NCI-H187 (cell line): ENCODE measurements around the gene DLX2.

ENCODE experiments used
- DNase-seq, 2 experiments: peaks; one replicate each; lab custom pipeline; 2025; lab: John Stamatoyannopoulos, UW

Gene DLX2

DNA sequence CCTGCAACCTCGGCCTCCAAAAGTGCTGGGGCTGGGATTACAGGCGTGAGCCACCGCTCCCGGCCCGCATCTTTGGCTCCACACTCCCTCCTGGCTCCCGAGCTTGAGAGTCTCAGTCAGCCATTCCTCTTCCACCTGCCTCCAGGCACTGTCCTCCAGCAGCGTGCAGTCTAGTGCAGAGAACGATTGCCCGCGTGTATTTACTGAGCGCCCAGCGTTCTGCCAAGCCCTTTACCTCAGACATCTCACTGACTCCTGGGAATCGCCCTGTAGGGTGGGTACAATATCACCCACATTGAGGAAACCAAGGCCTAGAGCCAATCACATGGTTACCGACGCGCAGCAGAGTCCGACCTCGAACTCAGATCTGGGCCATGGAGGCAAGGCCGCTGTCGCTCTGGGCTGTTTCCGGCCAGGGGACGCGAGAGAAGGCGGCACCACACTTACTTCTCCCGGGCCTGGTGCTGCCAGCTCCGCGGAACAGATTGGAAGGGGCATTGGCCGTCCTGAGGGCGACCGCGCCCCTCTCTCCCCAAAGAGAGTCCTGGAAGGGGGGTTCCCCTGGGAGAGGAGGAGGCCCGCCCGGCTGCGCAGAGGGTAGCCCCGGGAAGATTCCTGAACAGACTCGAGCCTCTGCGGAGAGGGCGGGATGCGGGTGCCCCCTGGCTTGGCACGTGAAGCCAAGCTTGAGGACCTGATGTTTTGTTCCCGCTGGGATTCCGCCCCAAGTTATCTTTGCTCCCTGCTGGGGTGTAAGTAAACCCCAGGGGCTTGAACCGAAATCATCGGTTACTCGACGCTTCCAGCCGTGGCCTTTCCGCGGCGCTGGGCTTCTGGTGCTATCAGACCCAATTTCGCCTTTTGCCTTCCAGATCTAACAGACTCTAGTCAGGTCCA lies 5.2 kb upstream of the DLX2 start:
- DNase-seq = no peak

DNA sequence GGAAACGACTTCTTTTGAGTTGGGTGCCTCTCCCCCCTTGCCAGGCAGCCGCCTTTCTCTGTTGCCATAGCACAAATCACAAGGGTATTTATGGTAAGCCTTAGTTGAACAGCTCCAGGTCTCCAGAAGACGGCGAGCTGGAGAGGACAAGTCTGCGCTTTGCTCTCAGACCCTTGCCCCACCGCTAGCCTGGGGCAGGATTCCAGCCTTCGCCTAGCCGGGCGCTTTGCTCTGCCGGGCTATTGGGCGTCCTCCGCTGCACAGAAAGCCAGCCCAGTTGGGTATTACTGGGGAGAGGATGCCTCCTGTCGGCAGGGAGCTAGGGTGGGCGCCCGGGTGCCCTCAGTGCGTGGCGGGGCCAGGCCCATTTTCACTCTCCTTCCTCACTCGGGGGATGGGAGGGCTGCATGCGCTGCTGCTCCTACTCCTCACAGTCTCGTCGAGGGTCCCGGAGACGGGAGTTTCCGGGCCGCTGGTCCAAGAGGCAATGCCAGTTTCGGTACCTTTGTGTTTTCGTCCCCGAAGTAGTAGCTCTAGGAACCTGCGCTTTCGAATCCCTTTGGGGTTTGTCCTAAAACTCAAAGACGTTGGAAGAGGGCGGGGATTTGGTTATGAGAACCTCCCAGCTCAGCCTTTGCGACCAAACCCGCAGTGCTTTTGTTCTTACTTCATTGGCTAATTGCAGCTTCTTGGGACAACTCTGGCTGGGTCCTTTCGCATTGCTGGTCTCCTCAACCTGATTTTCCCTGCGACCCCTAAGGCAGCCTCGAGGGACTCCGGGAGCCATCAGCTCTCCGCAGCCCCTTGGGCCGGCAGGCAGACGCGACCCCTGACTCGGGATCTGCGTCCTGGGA lies 3.6 kb upstream of the DLX2 start:
- no peak for DNase-seq

DNA sequence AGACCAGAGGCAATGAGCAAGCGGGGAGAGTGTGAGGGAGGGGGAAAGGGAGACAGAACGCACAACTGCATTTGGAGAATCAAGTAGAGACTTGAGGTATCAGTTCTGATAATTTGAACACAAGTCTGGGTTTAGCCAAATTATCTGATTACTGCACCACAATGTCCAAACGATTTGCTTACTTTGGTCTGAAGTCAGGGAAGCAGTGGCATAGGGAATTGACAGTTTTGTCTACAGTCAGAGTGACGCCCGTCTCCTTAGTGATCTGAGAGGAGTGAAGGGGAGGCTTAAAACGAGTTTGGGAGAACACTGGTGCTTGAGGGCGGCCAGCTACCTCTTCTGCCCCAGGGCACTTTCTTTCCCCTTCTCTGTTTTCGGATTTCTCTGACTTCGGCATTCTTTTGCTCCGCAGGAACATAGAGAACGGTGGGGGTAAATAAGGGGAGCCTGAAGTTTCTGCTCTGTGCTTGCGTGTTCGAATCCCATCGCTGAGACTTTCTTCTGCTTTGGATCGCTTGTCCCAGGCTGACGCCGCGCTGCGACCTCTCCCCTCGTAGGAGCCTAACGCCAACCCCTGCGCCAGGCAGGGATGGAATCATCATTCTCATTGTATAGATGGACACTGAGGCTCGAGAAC lies 2.9 kb upstream of the DLX2 start:
- no peak for DNase-seq

DNA sequence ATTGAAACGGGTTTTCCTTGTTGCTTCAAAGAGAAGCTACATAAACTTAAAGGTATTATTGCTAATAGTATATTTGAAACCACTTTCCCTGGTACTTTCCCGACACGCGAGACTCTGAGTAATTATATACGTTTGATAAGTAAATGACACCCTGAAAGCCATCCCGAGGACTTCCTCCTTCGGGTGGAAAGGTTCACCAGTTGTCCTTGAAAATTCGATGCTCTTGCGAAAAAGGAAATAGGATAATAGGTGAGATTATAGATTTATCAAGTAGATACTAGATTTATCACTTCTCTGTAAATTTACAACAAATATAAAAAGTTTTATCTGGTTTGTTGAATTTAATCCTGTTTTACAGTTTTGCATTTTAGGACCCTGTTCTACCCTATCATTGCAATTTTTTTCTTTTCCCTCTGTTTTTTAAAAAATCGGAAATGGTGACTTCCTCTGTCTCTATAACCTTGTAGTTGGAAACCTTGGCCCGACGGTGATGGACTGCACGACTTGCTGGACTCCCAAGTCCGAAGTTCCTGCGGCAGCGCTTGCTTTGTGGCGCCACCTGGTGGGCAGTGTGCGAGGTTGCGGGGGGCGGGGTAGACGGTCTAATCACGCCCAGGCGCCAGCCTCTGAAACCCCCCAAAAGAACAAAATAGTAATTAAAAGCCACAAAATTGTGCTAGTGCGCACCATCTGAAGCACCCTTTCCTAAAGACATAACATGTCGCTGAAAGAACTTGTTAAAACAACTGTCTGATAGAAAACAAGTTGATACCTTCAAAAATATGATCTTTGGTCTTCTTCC lies 972 bp upstream of the DLX2 start:
- peak; percentile 17 to 52 for DNase-seq

DNA sequence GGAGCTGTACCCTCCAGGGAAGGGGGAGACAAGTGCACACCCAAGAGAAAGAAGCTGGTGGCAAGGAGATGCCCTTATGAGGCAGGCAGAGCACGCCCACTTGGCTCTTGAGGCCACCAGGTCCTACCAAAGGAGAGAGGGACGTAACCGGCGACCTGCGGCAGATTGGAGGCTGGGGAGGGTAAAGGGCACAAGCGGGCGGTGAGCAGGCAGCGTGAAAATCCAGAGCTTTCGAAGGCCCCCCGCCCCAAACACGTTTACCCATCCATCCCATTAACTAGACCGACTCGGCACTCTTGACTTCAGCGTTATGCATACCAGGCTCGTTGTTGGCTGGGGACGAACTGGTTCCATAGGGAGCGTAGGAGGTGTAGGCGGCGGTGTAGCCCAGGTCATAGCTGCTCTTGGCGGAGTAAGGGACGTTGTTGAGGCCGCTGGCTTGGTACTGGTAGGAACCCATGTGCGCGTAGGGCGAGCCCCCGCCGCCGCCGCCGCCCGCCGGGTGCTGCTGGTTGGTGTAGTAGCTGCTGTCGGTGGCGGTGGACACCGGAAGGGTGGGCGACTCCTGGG lies 794 bp downstream of the DLX2 start:
- no peak for DNase-seq

DNA sequence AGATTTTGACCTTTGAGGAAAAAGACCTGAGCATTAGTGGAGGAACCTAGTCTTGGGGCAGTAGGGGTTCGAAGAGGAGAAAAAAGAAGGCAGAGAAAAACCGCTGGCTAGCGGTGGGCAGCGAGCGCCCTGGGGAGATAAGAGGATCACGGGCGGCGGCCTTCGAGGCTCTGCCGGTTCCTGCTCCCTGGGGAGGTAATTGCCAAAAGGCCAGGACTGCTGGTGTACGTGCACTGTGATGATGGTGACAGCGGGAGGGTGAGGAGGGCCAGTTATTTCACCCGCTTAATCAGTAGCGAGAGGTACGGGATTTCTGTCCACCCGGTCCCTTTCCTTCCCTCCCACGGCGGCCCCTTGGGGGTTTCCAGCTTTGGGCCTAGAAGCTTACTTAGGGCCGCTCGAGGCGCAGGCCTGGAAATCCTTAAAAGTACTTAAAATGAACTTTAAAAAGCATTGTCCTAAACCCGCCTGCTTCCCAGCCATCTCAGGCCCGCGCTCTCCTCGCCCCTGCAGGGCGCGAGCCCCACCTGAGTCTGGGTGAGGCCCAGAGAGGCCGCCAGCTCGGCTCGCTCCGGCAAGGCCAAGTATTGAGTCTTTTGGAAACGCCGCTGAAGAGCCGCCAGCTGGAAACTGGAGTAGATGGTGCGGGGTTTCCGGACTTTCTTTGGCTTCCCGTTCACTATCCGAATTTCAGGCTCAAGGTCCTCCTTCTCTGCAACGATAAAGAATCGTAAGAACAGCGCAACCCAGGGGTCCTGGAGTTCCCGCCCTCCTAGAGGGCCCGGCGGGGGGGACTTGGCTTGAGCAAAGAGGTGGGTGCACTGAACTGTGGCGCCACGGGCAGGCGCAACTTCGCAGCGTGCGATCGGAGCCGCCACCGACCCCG lies 1.5 kb downstream of the DLX2 start:
- DNase-seq = no peak

DNA sequence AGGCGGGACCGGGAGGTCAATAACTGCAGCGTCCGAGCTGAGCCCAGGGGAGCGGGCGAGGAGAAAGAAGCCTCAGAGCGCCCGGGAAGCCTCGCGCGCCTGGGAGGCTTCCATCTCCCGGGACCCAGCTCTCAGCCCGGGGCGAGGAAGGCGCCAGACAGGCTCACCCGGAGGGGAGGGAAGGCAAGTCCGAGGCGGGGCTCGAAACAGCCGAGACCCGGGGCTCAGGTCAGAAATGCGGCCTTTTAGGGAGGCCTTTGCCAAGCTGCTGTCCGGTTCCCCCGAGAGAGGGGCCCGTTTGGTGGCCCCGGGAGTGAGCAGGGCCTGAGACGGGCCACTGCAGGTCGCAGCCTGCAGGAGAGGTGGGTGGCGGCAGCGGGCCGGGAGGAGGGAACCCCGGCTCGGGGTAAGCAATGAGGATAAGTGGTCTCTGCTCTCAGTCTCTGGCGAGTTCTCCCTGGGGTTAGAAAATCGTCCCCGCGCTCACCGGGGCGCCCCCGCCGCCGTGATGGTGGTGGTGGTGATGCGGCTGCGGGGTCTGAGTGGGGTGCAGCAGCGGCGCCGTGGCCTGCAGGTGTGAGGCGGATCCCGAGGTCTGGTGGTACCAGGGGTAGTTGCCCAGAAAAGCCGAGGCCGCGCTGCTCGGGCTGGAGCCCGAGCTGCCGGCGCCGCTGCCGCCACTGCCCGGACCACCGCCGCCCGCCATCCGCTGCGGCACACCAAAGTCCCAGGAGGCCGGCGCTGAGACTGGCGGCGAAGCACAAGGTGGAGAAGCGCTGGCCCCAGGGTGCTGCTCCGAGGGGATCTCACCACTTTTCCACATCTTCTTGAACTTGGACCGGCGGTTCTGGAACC lies 2.4 kb downstream of the DLX2 start:
- DNase-seq = no peak

DNA sequence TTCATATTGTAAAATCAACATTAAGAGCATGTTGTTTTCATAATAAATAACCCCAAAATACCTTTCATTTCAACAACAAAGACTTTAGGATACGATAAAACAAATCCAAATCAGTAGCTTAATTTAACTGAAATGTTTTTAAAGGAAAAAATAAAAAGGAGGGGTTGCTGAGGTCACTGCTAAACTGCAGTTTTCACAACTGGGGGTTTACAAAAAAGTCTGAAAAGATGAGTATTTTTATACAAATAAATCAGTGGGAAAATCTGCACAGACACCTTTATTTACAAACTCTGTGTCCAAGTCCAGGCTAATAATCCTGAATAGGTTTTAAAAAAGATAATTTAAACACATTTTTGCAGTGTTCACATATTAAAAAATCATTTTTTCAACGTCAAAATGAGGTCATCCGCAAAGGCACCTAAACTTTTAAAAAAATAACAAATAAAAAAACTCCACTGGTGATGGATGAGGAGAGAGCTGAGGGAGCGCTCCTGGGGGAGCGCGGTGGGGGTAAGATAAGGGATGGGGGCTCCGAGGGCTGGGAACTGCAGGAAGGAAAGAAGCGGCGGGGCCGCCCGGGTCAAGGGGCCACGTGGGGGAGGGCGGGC lies 3.1 kb downstream of the DLX2 start:
- no peak for DNase-seq

DNA sequence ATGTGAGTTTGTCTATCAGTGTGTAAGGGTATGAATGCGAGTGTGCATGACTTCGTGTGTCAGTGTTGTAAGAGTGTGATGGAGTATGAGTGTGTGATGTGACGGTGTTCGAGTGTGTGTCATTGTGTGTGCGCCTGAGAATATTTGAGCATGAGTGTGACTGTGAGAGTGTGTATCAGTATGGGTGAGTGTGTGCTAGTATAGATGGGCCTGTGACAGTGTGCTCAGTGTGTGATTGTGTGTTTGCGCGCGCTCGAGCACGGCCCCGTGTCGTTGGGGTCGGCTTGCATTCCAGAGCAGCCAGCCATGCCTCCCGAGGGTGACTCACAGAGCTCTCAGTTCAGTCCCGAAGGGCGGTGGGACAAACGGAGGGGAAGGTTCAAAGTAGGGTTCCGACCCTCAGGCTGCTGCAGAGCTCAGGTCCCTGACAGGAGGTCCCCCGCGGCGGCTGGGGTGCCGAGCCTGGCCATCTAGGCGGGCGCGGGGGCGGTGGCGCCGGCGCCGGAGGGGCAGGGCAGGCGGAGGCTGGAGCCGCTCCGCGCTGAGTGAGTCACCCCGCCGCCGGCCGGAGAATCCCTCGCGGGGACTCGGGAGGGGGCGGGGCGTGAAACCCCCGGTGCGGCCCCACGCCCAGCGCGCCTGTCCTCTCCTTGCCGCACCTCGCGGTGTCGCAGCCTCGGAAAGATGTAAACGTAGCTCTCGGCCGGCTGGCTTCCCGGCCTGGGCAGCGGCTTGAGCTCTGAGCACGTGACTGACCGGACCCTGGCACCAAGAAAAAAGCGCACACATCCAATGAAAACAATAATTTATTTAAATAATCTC lies 3.8 kb downstream of the DLX2 start:
- DNase-seq = no peak

DNA sequence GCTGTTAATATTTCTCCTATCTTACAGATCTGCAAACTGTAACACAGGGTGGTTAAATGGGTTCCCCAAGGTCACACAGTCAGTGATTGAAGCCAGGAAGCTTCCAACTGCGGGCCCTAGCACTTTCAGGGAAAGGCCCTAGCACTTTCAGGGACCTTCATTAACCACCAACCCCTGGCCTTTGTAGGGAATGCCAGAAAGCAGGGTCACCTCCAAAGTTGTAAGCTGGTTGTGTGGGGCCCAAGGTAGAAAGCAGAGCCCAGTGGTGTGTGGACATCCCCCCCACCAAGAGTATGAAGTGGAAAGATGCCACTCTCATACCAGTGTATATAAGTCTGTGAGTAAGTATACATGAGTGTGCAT lies 4.4 kb downstream of the DLX2 start:
- DNase-seq = no peak

DNA sequence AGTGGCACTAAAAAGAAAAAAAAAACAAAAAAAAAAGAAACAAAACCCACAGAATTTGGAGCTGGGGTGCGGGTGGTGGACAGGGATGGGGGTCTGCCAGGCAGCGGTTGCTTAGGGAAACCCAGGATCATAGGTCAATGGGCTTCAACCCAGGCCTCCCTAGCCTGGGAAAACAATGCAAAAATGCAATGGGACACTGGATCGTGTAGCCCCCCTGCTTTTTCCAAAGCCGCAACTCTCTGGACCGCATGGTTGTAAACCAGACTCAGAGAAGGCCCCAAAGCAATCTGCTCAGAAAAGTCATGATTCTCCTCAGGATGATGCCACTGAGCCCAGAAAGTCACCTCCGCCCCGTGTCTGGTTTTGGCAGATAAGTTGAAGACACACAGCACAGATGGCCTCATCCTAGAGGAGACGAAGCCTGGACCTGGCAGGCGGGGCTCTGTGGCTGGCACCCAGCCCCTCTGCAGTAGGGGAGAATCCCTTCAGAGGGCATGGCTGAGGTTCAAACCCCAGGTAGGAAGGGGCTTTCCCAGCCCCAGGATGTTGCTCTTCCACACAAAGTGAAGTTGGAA lies 5.1 kb downstream of the DLX2 start:
- no peak for DNase-seq

DNA sequence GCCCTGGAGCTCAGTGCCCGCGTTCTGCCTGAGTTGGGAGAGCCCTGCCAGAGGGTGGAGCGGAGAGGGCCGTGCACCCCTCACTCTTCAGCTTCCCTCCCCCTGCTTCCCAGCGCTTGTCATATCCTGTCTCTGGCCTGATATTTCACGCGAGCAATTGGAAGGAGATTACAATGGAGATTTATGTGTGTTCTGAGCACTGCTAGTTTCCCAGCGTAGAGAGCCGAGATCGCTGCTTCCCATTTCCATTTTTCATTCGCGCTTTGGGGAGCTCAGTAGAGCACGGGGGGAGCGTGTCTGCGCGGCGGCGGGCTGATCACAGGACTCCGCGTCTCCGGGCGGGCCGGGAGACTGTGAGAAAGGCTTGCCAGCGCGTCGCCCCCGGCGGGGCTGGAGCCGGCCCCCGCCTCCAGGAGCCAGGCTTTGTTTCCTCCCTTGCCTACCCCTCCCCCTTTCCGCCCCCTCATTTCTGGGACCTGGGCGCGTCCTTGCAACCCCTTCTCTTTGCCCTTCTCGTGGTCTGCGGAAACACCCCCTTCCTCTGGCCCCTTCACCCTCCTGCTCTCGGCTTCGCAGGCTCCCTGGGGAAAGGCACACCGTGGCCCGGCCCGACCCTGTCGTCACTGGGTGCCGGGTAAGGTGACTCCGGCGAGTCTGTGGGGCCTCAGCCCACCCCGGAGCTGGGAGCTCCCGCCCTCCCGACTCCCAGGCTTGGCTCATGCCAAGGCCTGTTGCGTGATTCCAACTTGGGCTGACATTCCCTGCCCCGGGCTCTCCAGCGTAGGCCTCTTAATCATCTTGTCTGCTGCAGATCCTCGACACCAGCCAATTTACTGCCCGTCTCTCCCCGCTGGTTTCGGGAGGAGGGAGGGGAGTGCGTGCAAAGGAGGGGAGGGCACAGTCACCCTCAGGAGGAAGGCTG lies 5.8 kb downstream of the DLX2 start:
- no peak for DNase-seq

DNA sequence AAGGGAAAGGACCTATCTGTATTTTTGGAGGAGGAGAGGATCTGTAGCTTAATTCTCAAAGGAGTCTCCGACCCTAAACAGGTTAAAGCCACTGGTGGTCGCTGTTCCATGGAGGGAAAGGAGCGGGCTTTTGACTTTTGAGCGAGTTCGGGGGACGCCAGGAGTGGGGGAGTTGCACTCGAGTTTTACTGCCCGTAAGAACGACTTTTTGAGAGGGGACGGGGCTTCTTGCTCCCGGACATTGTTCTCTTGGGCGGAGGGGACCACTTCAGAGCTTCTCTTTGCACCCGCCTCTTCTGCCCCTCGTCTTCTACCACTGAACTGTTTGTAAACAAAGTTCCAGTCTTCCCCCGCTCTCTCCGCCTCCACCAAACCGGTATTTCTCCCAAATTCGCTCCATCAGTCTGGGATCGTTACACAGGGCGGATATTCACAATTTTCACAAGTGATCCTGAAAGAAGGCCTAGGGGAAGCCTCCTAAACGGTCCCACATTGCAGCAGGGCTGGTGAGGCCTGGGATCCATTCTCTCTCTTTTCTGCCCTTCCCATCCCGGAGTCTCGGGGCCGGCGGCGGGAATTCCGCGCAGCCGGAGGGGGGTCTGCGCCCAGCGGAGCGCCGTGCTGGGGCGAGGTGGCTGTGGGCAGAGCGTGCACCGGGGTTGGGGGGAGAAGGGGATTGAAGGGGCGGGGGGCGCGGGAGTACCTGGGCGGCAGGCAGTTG lies 6.6 kb downstream of the DLX2 start:
- DNase-seq = no peak

DNA sequence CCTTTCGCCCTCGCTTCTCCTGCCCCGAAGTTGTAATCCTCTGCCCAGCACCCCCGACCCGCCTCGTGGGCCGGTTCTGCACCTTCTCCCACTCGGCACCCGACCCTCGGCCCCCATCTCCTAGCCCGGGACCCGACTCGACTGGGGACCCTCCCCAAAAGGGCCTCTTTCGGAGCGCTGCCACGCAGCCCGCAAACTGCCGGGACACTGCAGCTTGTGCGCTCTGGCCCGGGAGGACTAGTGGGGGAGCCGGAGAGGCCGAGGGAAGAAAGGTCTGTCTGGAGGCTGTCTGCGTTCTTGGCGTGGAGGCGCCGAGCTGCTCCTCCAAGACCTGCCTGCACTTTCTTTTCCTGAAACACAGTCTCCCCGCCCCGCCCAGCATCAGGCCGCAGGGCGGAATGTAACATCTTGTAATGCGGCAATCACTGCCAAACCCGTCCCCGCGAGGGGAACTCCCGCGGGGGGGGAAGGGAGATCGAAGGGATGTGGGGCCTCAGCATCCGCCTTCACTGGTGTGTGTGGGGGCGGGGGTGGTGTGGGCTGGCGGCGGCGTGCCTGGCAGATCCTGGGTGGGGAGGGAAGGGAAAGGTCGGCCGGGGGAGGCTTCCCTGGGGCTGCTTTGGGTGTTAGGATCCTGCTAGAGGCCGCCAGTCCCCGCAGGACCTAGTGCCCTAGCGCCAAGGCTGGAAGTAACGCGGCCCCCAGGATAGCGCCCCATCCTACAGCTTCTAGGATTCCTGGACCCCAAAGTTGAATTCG lies 7.4 kb downstream of the DLX2 start:
- no peak for DNase-seq
